Nephron (organoid): ENCODE measurements around the gene FANK1.
A peak's percentile ranks its signal among the peaks of the same experiment; 100 is the strongest.
"Not testable (repeated sequence)": the region's sequence is repeated elsewhere in the genome, so short reads cannot be mapped to it uniquely, and the experiment has no call there.

Experiments used
- H3K27ac Mint-ChIP-seq, 3 experiments: 2 replicates each; pipeline ENCODE4 v1.8.0; 2020; ENCODE audit warnings: mixed read lengths in 3 of 3, mild to moderate bottlenecking in 2 of 3, moderate library complexity in 1 of 3
- H3K27me3 Mint-ChIP-seq: 2 replicates; pipeline ENCODE4 v1.8.0; 2021; ENCODE audit warnings: low read depth, mild to moderate bottlenecking, moderate library complexity, mixed read lengths
- H3K36me3 Mint-ChIP-seq: 2 replicates; pipeline ENCODE4 v1.8.0; 2020; ENCODE audit warnings: low read depth, mixed read lengths
- H3K4me1 Mint-ChIP-seq: 2 replicates; pipeline ENCODE4 v1.8.0; 2020; ENCODE audit warnings: mixed read lengths
- H3K4me3 Mint-ChIP-seq, 3 experiments: 2 replicates each; pipeline ENCODE4 v1.8.0; 2020; ENCODE audit warnings: mild to moderate bottlenecking in 3 of 3, mixed read lengths in 3 of 3, moderate library complexity in 2 of 3
- H3K9me3 Mint-ChIP-seq: 2 replicates; pipeline ENCODE4 v1.8.0; 2020; ENCODE audit warnings: mixed read lengths
- TF ChIP-seq, protein P1 (sequence below), 3 experiments: fragments of 200-600 bp; sonication (generic); IDR thresholded peaks; one replicate each; pipeline ENCODE4 v1.5.0; 2021; ENCODE audit warnings: antibody characterized with exemption in 3 of 3; ENCODE audit not compliant: unreplicated experiment in 3 of 3

The FANK1 gene

DNA sequence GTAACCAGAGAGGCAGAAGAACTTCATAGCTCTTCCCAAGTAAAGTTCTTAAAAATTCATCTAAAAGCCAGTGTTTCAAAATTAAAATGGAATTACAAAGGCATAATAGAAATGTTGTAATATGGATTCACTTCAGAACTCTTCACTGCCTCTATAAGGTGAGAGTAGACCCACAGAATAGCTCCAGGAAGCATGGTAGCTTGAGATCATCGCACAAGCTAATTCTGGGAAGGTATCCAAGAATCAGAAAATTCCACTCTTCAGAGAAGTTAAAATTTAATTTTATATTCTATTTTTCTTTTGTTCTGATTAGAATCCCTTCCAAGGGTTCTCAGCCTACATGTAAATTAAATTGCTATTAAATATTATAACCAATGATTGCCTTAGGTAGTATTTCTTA lies 13.8 kb upstream of the FANK1 start:
- Mint-ChIP-seq H3K4me3 (no peak overlapping the region), H3K4me1 (peaks cover 20% of the 10 kb centered on the region), H3K36me3 (peaks cover 29% of the 10 kb centered on the region), H3K27ac (peak overlapping the region in 1 of 3 experiments; percentile 7), H3K9me3 (peaks cover 5% of the 10 kb centered on the region), H3K27me3 (no peaks in the 10 kb centered on the region)
- TF ChIP-seq, protein P1, sequence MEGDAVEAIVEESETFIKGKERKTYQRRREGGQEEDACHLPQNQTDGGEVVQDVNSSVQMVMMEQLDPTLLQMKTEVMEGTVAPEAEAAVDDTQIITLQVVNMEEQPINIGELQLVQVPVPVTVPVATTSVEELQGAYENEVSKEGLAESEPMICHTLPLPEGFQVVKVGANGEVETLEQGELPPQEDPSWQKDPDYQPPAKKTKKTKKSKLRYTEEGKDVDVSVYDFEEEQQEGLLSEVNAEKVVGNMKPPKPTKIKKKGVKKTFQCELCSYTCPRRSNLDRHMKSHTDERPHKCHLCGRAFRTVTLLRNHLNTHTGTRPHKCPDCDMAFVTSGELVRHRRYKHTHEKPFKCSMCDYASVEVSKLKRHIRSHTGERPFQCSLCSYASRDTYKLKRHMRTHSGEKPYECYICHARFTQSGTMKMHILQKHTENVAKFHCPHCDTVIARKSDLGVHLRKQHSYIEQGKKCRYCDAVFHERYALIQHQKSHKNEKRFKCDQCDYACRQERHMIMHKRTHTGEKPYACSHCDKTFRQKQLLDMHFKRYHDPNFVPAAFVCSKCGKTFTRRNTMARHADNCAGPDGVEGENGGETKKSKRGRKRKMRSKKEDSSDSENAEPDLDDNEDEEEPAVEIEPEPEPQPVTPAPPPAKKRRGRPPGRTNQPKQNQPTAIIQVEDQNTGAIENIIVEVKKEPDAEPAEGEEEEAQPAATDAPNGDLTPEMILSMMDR (IDR thresholded peaks at IDR 0.05; ENCODE audit: unreplicated experiment in 3 of 3) = no peak

DNA sequence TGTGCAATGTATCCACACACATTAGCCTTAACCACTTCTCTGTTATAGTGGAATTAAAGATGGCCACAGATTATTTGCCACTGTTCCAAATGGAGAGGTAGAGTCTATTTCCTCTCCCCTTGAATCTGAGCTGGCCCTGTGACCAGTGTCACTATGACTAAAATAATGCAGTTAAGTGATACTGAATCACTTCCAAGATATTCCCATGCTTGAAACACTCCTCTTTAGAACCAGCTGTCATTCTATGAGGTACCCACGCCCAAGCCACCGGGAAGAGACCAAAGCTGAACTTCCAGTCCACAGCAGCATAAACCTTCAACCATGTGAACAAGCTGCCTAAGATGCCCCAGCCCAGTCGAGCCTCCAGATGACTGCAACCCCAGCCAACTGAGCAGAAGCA lies 13.2 kb upstream of the FANK1 start:
- Mint-ChIP-seq H3K27ac (no peak overlapping the region), H3K36me3 (peaks cover 23% of the 10 kb centered on the region), H3K4me1 (peaks cover 20% of the 10 kb centered on the region), H3K27me3 (no peaks in the 10 kb centered on the region), H3K9me3 (no peaks in the 10 kb centered on the region), H3K4me3 (no peak overlapping the region)
- TF ChIP-seq, protein P1 (IDR thresholded peaks at IDR 0.05; ENCODE audit: unreplicated experiment in 3 of 3) = no peak

DNA sequence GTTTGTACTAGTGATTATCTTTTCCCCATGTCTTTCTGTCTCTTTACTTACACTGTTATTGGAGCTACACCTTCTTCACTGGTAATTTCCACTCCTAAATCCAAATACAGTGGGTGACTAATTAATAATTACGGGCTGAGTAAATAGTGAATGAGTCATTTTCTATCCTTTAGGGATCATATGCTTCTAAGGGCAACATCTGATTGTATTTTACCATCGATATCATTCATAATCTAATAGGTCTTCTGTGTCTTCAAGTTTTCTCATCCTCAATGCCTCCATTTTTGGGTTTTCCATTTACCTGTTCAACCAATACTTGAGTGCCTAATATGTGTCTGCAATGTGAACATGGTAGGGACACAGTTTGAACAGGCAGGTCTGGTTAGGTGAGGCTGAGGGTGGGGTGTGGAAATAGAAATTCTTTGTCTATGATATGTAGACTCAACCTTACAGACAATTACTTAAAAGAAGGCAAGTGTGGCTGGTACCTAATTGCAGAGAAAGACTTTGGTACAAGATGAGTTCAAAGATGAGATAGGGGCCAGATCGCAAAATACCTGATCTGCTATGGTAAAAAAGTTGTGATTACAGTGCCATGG lies 9.4 kb upstream of the FANK1 start:
- no peak overlapping the region for H3K27ac Mint-ChIP-seq
- H3K27me3 Mint-ChIP-seq = no peaks in the 10 kb centered on the region
- peaks cover 11% of the 10 kb centered on the region for H3K4me1 Mint-ChIP-seq
- TF ChIP-seq, protein P1 (IDR thresholded peaks at IDR 0.05; ENCODE audit: unreplicated experiment in 3 of 3) = no peak
- no peak overlapping the region for H3K4me3 Mint-ChIP-seq
- peaks cover 4% of the 10 kb centered on the region for H3K36me3 Mint-ChIP-seq
- peaks cover 2% of the 10 kb centered on the region for H3K9me3 Mint-ChIP-seq

DNA sequence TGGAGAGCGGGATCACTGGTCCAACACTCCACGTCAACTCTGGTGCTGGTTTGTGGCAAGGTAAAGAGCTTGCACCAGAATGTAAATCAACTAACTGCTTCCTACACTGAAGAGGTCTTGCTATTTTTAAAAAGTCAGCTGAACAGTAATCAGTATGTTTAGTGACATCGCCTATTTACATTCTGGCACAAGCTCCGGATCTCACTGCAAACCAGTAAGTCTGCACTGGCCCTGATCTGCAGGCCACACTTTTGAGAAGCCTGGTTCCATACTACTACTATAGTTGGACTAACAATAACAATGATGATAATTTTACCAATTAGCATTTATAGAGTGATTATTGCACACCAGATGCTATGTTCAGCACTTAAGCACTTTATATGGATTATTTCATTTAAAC lies 6.9 kb upstream of the FANK1 start:
- H3K4me3 Mint-ChIP-seq, H3K9me3 Mint-ChIP-seq, H3K27ac Mint-ChIP-seq, H3K4me1 Mint-ChIP-seq, H3K36me3 Mint-ChIP-seq, H3K27me3 Mint-ChIP-seq: not testable (repeated sequence)

DNA sequence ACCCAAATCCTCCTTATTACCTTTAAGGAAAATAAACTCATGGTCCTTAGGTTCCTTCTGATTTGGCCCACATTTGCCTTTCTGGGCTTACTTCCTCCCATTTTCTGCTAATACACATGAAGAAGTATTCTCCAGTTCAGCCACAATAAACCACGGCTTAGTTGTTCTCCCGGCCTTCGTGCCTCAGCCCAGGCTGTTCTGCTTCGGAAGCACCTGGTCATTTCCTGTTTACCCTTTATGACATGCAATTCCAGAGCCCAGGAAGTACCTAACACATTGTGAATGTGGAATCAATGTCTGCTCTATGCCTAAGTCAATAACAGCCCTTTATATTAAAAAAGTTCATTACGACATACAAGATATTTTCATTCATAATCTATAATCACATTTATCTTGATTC lies 4.0 kb upstream of the FANK1 start:
- H3K36me3 Mint-ChIP-seq, H3K27me3 Mint-ChIP-seq, H3K4me3 Mint-ChIP-seq, H3K27ac Mint-ChIP-seq, H3K9me3 Mint-ChIP-seq: not testable (repeated sequence)
- H3K4me1 Mint-ChIP-seq = peaks cover 19% of the 10 kb centered on the region

DNA sequence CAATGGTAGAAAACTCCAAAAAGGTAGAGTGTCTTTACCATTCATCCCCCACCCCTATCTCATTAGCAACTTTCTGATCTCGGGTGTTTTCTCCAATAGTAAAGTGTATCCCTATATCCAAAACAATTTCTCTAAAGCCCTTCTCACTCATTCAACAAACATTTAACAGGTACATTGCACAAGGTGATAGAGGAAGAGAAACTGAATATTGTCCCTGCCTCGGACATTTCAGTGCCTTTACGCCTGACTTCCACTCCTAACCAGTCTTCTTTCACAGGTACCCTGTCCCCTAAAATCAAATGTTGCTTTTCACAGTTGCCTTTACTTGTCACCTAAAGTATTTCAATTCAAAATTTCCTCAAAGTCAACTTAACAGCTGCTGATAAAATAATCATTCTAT lies 2.2 kb upstream of the FANK1 start:
- H3K9me3 Mint-ChIP-seq, H3K36me3 Mint-ChIP-seq, H3K27ac Mint-ChIP-seq, H3K27me3 Mint-ChIP-seq: not testable (repeated sequence)
- H3K4me3 Mint-ChIP-seq = peak overlapping the region; percentile 28 to 48 (median 36)
- H3K4me1 Mint-ChIP-seq = peaks cover 19% of the 10 kb centered on the region

DNA sequence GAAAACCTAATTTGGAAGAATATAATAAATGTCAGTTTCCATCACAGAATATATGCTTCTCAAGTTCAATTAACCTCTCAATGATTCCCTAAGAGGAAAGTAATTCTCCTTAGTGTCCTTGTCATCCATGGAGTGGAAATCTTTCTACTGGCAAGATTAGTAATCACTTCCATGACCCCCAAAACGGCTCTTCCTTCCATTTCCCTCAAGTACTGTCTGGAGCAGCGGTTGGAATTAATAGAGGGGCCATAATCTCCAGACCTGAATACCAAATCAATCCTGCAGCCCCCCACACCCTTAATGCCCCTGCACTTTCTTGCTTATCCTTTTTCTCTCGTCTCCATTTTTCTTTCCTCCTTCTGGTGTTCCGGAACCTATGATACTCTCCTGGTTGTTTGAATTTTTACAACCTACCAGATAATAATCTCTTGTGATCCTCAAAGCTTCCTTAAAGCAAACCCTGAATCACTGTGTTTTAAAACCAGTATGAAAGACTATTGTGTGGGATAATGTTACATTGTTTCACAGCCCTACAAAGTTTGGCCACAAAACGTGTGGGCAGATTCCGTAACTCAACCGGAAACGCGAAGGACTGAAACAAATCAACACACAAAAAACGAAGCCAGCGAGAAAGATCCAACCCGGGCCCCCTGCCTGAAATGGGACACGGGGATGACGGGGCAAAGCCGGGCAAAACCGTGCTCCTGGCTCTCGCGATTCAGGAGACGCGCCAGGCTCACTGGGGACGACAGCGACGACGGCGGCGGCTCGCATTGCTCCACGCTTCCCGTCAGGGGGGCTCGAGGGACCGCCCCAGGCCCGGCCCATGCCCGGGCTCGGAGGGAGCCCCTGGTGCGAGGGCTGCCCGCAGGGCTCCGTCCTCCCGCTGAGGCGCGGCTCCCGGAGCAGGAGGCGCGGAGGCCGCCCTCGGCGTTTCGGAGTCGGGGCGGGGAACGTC lies 955 bp upstream of the FANK1 start:
- H3K27ac Mint-ChIP-seq = peak overlapping the region; percentile 57 to 95 (median 87)
- not testable (repeated sequence) for H3K27me3 Mint-ChIP-seq, H3K36me3 Mint-ChIP-seq, H3K9me3 Mint-ChIP-seq
- peak overlapping the region; percentile 82 to 96 (median 94) for H3K4me3 Mint-ChIP-seq
- peaks cover 19% of the 10 kb centered on the region for H3K4me1 Mint-ChIP-seq

DNA sequence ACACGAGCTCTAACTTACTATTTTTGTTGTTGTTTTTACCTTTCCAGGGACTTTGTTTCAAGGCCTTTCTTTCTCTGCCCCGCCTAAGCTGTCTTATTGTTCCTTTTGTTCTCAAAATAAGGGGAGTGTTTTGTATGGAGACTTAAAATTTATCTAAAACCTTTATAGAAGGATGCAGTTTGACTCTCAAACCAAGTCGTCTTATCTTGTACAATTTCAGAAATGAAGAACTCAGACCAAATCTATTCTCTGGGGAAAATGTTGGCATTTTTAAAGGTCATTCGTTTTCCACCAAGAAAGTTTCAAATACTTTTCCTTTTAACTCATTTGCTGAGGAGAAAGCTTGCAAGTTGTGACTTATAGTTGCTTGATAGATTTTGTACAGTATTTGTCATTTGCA lies 953 bp downstream of the FANK1 start:
- H3K9me3 Mint-ChIP-seq, H3K36me3 Mint-ChIP-seq, H3K27me3 Mint-ChIP-seq: not testable (repeated sequence)
- peak overlapping the region; percentile 34 to 84 (median 38) for H3K27ac Mint-ChIP-seq
- H3K4me3 Mint-ChIP-seq = peak overlapping the region; percentile 95 to 96 (median 96)
- peaks cover 19% of the 10 kb centered on the region for H3K4me1 Mint-ChIP-seq

DNA sequence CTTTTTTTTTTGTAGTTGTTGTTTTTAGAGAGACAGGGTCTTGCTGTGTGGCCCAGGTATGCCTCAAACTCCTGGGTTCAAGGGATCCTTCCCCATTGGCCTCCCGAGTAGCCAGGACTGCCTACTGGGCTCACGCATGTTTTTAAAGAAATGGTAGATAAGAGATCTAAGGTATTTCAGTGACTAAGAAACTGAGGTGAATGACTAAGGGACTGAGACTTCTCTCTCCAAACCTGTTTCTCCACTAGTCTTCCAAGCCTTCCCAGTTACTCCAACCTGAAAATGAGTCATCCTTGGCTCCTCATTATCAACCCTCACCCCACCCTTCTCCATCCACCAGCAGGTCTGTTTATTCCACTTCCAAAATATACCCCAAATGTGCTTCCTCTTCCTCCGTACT lies 4.6 kb downstream of the FANK1 start:
- H3K27me3 Mint-ChIP-seq, H3K27ac Mint-ChIP-seq, H3K9me3 Mint-ChIP-seq, H3K36me3 Mint-ChIP-seq, H3K4me1 Mint-ChIP-seq: not testable (repeated sequence)
- peak overlapping the region in 1 of 3 experiments; percentile 1 for H3K4me3 Mint-ChIP-seq

DNA sequence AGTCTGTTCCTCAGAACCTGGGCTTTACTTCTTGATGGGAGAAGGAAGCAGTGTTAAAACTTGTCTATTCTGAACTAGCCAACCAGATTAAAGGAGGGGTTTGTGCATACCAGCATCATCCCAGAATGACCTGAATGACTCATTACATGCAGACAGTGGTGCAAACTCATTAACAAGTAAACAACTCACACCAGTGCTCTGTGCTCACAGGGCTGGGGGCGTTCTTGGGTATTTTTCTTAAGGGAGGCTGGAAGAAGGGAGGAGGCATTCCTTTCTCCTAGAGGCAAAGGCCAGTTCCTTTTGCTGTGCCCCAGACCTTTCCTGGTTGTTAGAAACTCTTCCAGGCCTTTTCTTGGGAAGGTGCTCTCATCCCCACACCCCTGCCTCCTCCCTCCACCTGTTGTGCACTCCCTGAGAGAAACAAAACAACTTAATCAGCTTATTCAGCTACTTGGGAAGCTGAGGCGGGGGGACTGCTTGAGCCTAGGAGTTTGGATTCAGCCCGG lies 6.8 kb downstream of the FANK1 start:
- H3K36me3 Mint-ChIP-seq, H3K4me1 Mint-ChIP-seq: not testable (repeated sequence)

DNA sequence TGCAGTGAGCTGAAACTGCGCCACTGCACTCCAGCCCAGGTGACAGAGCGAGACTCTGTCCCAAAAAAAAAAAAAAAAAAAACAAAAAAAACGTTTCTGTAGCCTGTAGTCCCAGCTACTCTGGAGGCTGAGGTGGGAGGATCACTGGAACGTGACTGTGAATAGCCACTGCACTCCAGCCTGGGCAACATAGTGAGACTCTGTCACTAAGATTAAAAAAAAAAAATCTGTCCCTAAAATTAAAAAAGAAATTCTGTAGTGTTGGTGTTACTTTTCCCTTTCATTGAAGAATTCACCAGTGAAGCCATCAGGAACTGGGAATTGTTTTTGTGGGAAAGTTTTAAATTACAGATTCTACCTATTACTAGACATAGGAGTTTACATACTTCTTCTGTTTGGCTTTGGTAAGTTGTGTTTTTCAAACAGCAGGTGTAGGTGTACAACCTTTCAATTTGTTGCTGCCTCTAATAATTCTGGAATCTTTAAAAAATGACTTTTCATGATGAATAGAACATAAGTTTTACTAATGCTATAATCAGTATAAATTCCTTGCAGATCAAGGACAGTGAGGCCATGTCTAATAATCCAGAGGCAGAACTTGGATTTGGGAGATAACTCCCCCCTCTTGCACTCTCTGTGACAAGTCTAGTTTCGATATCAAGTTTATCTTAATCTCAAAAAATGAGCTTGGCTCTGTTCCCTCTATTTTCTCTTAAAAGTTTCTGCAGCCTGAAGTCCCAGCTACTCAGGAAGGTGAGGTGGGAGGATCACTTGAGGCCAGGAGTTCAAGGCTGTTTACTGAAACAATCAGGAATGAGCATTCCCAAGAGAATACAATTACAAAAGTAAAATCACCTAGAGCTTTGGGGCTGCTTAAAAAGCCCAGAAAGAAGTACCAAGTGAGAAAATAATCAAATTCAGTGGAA lies 9.0 kb downstream of the FANK1 start:
- H3K4me3 Mint-ChIP-seq, H3K36me3 Mint-ChIP-seq, H3K9me3 Mint-ChIP-seq, H3K27me3 Mint-ChIP-seq, H3K4me1 Mint-ChIP-seq, H3K27ac Mint-ChIP-seq: not testable (repeated sequence)

More for the DNA sequence above, 6.8 kb downstream of the FANK1 start:
- H3K27me3 Mint-ChIP-seq, H3K4me3 Mint-ChIP-seq, H3K27ac Mint-ChIP-seq, H3K9me3 Mint-ChIP-seq: not testable (repeated sequence)
